HG03280 (cell line): ENCODE measurements around the gene PLPP4.

Source experiments
- ATAC-seq: cut with Tn5 transposase; IDR thresholded peaks from one replicate; pipeline ENCODE4 v1.9.1; 2021; ENCODE audit warnings: mild to moderate bottlenecking, moderate library complexity; ENCODE audit not compliant: unreplicated experiment

PLPP4 gene

GRCh38 chr10:120456143-120456625 is 843 bp upstream of the PLPP4 start:
- ATAC-seq: no peak

- no peak for ATAC-seq
These were observed 575 bp downstream of the PLPP4 start for GRCh38 chr10:120457431-120458172.

- no peak for ATAC-seq
These were observed 1.4 kb downstream of the PLPP4 start for GRCh38 chr10:120458432-120458831.

GRCh38 chr10:120459185-120459584 is 2.2 kb downstream of the PLPP4 start:
- no peak for ATAC-seq

GRCh38 chr10:120460186-120460585 is 3.2 kb downstream of the PLPP4 start:
- ATAC-seq: no peak

GRCh38 chr10:120460776-120461175 is 3.7 kb downstream of the PLPP4 start:
- ATAC-seq: no peak

GRCh38 chr10:120462018-120462682 is 5.1 kb downstream of the PLPP4 start:
- ATAC-seq: no peak

GRCh38 chr10:120465138-120465537 is 8.1 kb downstream of the PLPP4 start:
- no peak for ATAC-seq

- ATAC-seq: no peak
These were observed 9.0 kb downstream of the PLPP4 start for GRCh38 chr10:120466006-120466405.

GRCh38 chr10:120473593-120473992 is 16.6 kb downstream of the PLPP4 start:
- ATAC-seq: peak; percentile 51

GRCh38 chr10:120474956-120475355 is 17.9 kb downstream of the PLPP4 start:
- ATAC-seq: no peak

- ATAC-seq: no peak
These were observed 19.1 kb downstream of the PLPP4 start for GRCh38 chr10:120475844-120476791.

- ATAC-seq: no peak
These were observed 20.2 kb downstream of the PLPP4 start for GRCh38 chr10:120477021-120477742.

- ATAC-seq: no peak
These were observed 20.7 kb downstream of the PLPP4 start for GRCh38 chr10:120477743-120478141.

- no peak for ATAC-seq
These were observed 21.4 kb downstream of the PLPP4 start for GRCh38 chr10:120478386-120478785.

GRCh38 chr10:120479506-120479905 is 22.5 kb downstream of the PLPP4 start:
- ATAC-seq: no peak

GRCh38 chr10:120480065-120480600 is 23.1 kb downstream of the PLPP4 start:
- no peak for ATAC-seq

GRCh38 chr10:120480848-120481247 is 23.8 kb downstream of the PLPP4 start:
- no peak for ATAC-seq

- ATAC-seq: no peak
These were observed 26.0 kb downstream of the PLPP4 start for GRCh38 chr10:120483006-120483405.

- ATAC-seq: no peak
These were observed 26.7 kb downstream of the PLPP4 start for GRCh38 chr10:120483651-120484301.
